OCI-LY1 (cell line): ENCODE data around the gene ESYT2.

ENCODE experiments used
- H2AFZ ChIP-seq: fragments of 200-600 bp; sonication (generic), shearing (Covaris generic); 2 replicates; pipeline ENCODE4 v1.6.0; 2014; ENCODE audit warnings: antibody characterized with exemption, mild to moderate bottlenecking, low read length
- H3F3A ChIP-seq: fragments of 200-600 bp; sonication (generic), shearing (Covaris generic); 2 replicates; pipeline ENCODE4 v1.6.0; 2014; ENCODE audit warnings: mild to moderate bottlenecking, antibody characterized with exemption, low read length, moderate library complexity; ENCODE audit not compliant: insufficient read depth
- H3K27ac ChIP-seq: fragments of 200-600 bp; sonication (generic); 2 replicates; pipeline ENCODE4 v1.5.1; 2014; ENCODE audit warnings: low read length, mixed run types, mild to moderate bottlenecking, low read depth; ENCODE audit not compliant: poor library complexity, severe bottlenecking
- H3K27me3 ChIP-seq: fragments of 200-600 bp; sonication (generic); 2 replicates; pipeline ENCODE4 v1.6.0; 2014; ENCODE audit warnings: antibody characterized with exemption, mild to moderate bottlenecking, low read length, moderate library complexity; ENCODE audit not compliant: insufficient read depth
- H3K36me3 ChIP-seq: fragments of 200-600 bp; sonication (generic); 2 replicates; pipeline ENCODE4 v1.6.1; 2014; ENCODE audit warnings: mild to moderate bottlenecking, antibody characterized with exemption, low read length, moderate library complexity, mixed read lengths; ENCODE audit not compliant: insufficient read depth
- H3K4me1 ChIP-seq: fragments of 200-600 bp; sonication (generic); 2 replicates; pipeline ENCODE4 v1.5.1; 2014; ENCODE audit warnings: mild to moderate bottlenecking, low read length, moderate library complexity; ENCODE audit not compliant: insufficient read depth, severe bottlenecking
- H3K4me2 ChIP-seq: fragments of 200-600 bp; sonication (generic), shearing (Covaris generic); 2 replicates; pipeline ENCODE4 v1.6.1; 2014; ENCODE audit warnings: low read length
- H3K4me3 ChIP-seq: fragments of 200-600 bp; sonication (generic); 2 replicates; pipeline ENCODE4 v1.5.1; 2014; ENCODE audit warnings: low read length, low read depth, mild to moderate bottlenecking, mixed read lengths; ENCODE audit not compliant: poor library complexity, severe bottlenecking
- H3K79me2 ChIP-seq: fragments of 200-600 bp; shearing (Covaris generic); 2 replicates; pipeline ENCODE4 v1.6.1; 2016; ENCODE audit warnings: mixed run types, low read length, mixed read lengths; ENCODE audit not compliant: insufficient read depth
- H3K9ac ChIP-seq: fragments of 200-600 bp; sonication (generic), shearing (Covaris generic); 2 replicates; pipeline ENCODE4 v1.6.1; 2014; ENCODE audit warnings: mild to moderate bottlenecking, low read length, mixed read lengths
- H3K9me2 ChIP-seq: fragments of 200-600 bp; sonication (generic), shearing (Covaris generic); 2 replicates; pipeline ENCODE4 v1.6.1; 2014; ENCODE audit warnings: low read depth, mild to moderate bottlenecking, low read length, mixed read lengths
- H3K9me3 ChIP-seq: fragments of 200-600 bp; shearing (Covaris generic); 2 replicates; pipeline ENCODE4 v1.6.1; 2014; ENCODE audit warnings: low read length, mixed read lengths
- H4K20me1 ChIP-seq: fragments of 200-600 bp; sonication (generic), shearing (Covaris generic); 2 replicates; pipeline ENCODE4 v1.6.0; 2016; ENCODE audit warnings: mild to moderate bottlenecking, low read length; ENCODE audit not compliant: insufficient read depth
- EZH2 ChIP-seq: fragments of 200-600 bp; sonication (generic), shearing (Covaris generic); IDR thresholded peaks from 2 replicates; pipeline ENCODE4 v1.8.0; 2017; ENCODE audit warnings: borderline replicate concordance, mixed run types, mild to moderate bottlenecking, antibody characterized with exemption, low read length, moderate library complexity, mixed read lengths
- TF ChIP-seq, protein P1 (sequence below): fragments of 200-600 bp; sonication (generic), shearing (Covaris generic); IDR thresholded peaks from 2 replicates; pipeline ENCODE4 v1.5.1; 2017; ENCODE audit warnings: mild to moderate bottlenecking, antibody characterized with exemption, low read length, moderate library complexity, mixed read lengths

Gene ESYT2

DNA sequence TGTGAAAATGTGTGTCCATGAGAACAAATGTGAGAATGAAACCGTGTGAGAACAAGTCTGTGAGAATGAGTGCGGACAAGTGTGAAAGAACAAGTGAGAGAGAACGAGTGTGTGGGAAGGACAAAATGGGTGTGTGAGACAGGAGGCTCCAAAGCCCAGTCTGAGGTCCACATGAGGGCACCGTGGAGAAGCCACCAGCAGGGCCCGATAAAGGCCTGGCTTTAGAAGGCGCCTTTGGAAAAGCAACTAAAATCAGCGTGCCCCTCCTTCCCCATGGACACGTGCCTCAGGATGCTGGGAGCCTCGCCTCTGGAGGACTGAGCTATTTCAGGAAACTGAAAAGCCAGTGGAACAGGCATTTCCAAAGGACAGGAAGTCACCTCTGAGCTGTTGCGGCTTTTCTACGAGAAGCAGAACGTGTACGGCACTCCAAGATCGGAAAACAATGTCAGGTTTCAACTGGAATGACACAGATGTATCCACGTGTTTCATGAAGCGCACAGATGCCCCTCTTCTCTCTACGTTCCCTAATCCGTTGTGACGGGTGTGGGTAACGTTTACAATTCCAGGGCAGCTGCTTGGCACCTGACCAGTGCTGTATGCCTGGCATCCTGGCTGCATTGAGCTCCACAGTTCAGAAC, 46.4 kb downstream of the ESYT2 start:
- Histone ChIP-seq H3K4me3 (no peak overlapping the region), H3K4me2 (no peak overlapping the region), H3K9ac (no peak overlapping the region), H3K27ac (no peak overlapping the region), H3K4me1 (no peaks in the 10 kb centered on the region), H3K9me2 (no peaks in the 10 kb centered on the region), H3F3A (no peaks in the 10 kb centered on the region), H3K9me3 (no peaks in the 10 kb centered on the region), H2AFZ (no peak overlapping the region), H3K27me3 (no peaks in the 10 kb centered on the region), H4K20me1 (no peaks in the 10 kb centered on the region), H3K36me3 (peaks cover 27% of the 10 kb centered on the region), H3K79me2 (no peaks in the 10 kb centered on the region)
- TF ChIP-seq, protein P1, sequence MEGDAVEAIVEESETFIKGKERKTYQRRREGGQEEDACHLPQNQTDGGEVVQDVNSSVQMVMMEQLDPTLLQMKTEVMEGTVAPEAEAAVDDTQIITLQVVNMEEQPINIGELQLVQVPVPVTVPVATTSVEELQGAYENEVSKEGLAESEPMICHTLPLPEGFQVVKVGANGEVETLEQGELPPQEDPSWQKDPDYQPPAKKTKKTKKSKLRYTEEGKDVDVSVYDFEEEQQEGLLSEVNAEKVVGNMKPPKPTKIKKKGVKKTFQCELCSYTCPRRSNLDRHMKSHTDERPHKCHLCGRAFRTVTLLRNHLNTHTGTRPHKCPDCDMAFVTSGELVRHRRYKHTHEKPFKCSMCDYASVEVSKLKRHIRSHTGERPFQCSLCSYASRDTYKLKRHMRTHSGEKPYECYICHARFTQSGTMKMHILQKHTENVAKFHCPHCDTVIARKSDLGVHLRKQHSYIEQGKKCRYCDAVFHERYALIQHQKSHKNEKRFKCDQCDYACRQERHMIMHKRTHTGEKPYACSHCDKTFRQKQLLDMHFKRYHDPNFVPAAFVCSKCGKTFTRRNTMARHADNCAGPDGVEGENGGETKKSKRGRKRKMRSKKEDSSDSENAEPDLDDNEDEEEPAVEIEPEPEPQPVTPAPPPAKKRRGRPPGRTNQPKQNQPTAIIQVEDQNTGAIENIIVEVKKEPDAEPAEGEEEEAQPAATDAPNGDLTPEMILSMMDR = no peak
- no peak for TF ChIP-seq EZH2

DNA sequence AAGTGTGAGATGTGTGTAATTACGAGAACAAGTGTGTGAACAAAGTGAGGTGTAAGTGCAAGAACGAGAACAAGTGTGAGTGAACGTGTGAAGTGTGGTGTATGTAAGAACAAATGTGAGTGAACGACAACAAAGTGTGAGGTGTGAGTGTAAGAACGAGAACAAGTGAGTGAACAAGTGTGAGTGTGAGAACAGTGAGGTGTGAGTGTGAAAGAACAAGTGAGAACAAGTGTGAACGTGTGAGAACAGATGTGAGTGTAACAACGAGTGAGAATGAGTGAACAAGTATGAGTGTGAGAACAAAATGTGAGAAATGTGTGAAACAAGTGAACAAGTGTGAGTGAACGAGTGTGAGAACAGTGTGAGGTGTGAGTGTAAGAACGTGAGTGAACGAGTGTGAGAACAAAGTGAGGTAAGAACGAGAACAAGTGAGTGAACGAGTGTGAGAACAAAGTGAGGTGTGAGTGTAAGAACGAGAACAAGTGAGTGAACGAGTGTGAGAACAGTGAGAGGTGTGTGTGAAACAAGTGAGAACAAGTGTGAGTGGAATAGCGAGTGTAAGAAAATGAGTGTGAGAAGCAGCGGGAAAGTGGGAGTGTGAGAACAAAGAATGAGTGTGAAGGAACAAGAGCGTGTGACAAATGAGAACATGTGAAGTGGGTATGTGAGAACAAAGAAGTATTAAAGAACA, 47.2 kb downstream of the ESYT2 start:
- H3K9me3 ChIP-seq = no peaks in the 10 kb centered on the region
- H3F3A ChIP-seq = no peaks in the 10 kb centered on the region
- no peak overlapping the region for H3K27ac ChIP-seq
- H3K9me2 ChIP-seq = no peaks in the 10 kb centered on the region
- no peak overlapping the region for H3K4me3 ChIP-seq
- no peaks in the 10 kb centered on the region for H4K20me1 ChIP-seq
- H2AFZ ChIP-seq = no peak overlapping the region
- no peak overlapping the region for H3K4me2 ChIP-seq
- no peaks in the 10 kb centered on the region for H3K4me1 ChIP-seq
- H3K79me2 ChIP-seq = no peaks in the 10 kb centered on the region
- TF ChIP-seq, protein P1 = no peak
- TF ChIP-seq EZH2 = no peak
- H3K9ac ChIP-seq = no peak overlapping the region
- peaks cover 34% of the 10 kb centered on the region for H3K36me3 ChIP-seq
- no peaks in the 10 kb centered on the region for H3K27me3 ChIP-seq

DNA sequence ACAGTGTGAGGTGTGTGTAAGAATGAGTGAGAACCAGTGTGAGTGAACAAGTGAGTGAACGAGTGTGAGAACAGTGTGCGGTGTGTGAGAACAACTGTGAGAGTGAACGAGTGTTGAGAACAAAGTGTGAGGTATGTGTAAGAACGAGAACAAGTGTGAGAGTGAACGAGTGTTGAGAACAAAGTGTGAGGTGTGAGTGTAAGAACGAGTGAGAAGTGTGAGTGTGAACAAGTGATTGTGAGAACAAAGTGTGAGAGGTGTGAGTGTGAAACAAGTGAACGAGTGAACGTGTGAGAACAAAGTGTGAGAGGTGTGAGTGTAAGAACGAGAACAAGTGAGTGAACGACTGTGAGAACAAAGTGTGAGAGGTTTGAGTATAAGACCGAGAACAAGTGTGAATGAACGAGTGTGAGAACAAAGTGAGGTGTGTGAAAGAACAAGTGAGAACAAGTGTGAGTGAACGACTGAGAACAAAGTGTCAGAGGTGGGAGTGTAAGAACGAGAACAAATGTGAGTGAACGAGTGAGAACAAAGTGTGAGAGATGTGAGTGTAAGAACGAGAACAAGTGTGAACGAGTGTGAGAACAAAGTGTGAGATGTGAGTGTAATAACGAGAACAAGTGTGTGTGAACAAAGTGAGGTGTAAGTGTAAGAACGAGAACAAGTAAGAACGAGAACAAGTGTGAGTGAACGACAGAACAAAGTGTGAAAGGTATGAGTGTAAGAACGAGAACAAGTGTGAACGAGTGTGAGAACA, 47.9 kb downstream of the ESYT2 start:
- H3K9ac ChIP-seq = no peak overlapping the region
- H2AFZ ChIP-seq = no peak overlapping the region
- TF ChIP-seq, protein P1 = no peak
- TF ChIP-seq EZH2 = no peak
- no peaks in the 10 kb centered on the region for H3K9me2 ChIP-seq
- no peaks in the 10 kb centered on the region for H4K20me1 ChIP-seq
- H3K4me1 ChIP-seq = no peaks in the 10 kb centered on the region
- peaks cover 34% of the 10 kb centered on the region for H3K36me3 ChIP-seq
- H3K27me3 ChIP-seq = no peaks in the 10 kb centered on the region
- H3K79me2 ChIP-seq = no peaks in the 10 kb centered on the region
- no peak overlapping the region for H3K4me2 ChIP-seq
- H3K27ac ChIP-seq = no peak overlapping the region
- H3F3A ChIP-seq = no peaks in the 10 kb centered on the region
- no peak overlapping the region for H3K4me3 ChIP-seq
- no peaks in the 10 kb centered on the region for H3K9me3 ChIP-seq
